Esophagus squamous epithelium (tissue), 4 donors: ENCODE results near the gene ITPRIPL2.

Source experiments
- CTCF ChIP-seq, 6 experiments: fragments of 450-650 bp in 4 of 6; fragments of 200-600 bp in 2 of 6; sonication (generic) in 2 of 6; IDR thresholded peaks; one replicate each; pipeline ENCODE4 v1.5.1; 2016 to 2019; ENCODE audit warnings: antibody characterized with exemption in 6 of 6, mild to moderate bottlenecking in 4 of 6, moderate library complexity in 4 of 6
- POLR2A ChIP-seq, 4 donors: fragments of 450-650 bp; IDR thresholded peaks; one replicate each; pipeline ENCODE4 v1.6.1; 2017; ENCODE audit warnings: antibody characterized with exemption in 4 of 4, mild to moderate bottlenecking in 4 of 4, moderate library complexity in 3 of 4

DNA sequence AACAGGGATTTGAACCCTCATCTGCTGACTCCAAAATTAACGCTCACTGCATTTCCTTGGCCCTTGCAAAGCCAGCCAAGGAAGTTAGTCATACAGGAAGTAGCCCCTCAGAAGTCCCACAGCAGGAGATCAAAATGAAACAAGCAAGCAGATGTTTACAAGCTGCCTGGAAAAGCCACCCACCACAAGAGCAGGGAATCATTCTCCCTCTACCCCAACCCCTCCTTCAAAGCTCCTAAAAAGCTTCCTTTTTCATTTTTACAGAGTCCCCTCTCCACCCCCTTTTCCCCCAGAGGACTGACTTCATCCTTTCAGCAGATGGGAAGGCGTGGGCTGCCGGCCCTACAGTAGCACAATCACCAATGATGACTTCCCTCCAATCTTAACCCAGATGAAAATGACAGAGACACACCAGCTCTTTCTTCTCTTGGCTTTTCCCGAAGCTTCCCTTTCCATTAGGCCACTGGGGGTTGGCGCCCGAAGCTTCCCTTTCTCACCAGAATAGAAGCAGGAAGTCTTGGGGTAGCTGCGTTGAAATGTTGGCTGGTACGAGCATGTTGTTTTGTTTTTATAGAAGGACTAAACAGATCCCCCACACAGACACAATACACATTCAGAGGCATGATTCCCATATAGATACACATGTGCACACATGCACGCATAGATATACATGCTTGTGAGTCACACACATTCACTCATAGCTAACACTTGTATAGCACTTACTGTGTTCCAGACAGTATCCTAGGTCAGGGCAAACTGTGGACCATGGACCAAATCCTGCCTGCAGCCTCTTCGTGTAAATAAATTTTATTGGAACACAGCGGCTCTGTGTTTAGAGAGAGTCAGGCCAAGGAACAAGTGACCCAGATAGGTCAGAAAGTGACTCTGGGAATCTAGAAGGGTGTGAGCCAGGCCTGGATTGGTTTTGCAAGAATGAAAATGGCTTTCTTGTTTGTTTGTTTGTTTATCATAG, 17.4 kb downstream of the ITPRIPL2 start:
- TF ChIP-seq CTCF (IDR thresholded peaks at IDR 0.05) (no peak), POLR2A (IDR thresholded peaks at IDR 0.05) (no peak)
